Neural cell (in vitro differentiated cells): ENCODE data around the gene FAM163B. TPM values are rescaled to one million over a fixed set of nuclear protein-coding genes. Genes with fewer than 3 reads are reported as not detected.

Experiments used
- H2AFZ ChIP-seq: fragments of 200-600, 300-800 bp; sonication (generic), shearing (Covaris generic); 2 replicates; pipeline ENCODE4 v1.6.0; 2014; ENCODE audit warnings: low read depth, mild to moderate bottlenecking, antibody characterized with exemption, low read length, moderate library complexity
- H3F3A ChIP-seq: fragments of 200-600 bp; shearing (Covaris generic); 2 replicates; pipeline ENCODE4 v1.6.1; 2016; ENCODE audit warnings: mild to moderate bottlenecking, moderate library complexity, mixed read lengths, antibody characterized with exemption, low read length; ENCODE audit not compliant: insufficient read depth, poor library complexity, severe bottlenecking
- H3K27ac ChIP-seq: fragments of 200-600, 300-800 bp; sonication (generic), shearing (Covaris generic); 2 replicates; pipeline ENCODE4 v1.5.1; 2014; ENCODE audit warnings: mild to moderate bottlenecking, low read length, moderate library complexity
- H3K27me3 ChIP-seq: fragments of 300-800, 200-600 bp; sonication (generic), shearing (Covaris generic); 2 replicates; pipeline ENCODE4 v1.6.0; 2014; ENCODE audit warnings: mild to moderate bottlenecking, low read depth, low read length, moderate library complexity; ENCODE audit not compliant: insufficient read depth
- H3K36me3 ChIP-seq: fragments of 300-800, 200-600 bp; sonication (generic), shearing (Covaris generic); 2 replicates; pipeline ENCODE4 v1.5.1; 2014; ENCODE audit warnings: mild to moderate bottlenecking, antibody characterized with exemption, low read length, moderate library complexity; ENCODE audit not compliant: insufficient read depth
- H3K4me2 ChIP-seq: fragments of 300-800, 200-600 bp; sonication (generic), shearing (Covaris generic); 2 replicates; pipeline ENCODE4 v1.6.0; 2014; ENCODE audit warnings: mild to moderate bottlenecking, low read length
- H3K4me3 ChIP-seq: fragments of 300-800, 200-600 bp; sonication (generic), shearing (Covaris generic); 2 replicates; pipeline ENCODE4 v1.5.1; 2014; ENCODE audit warnings: mild to moderate bottlenecking, low read length, moderate library complexity
- H3K79me2 ChIP-seq: fragments of 200-600 bp; shearing (Covaris generic); replicated peaks from 2 replicates; pipeline ENCODE4 v1.6.0; 2014; ENCODE audit warnings: mild to moderate bottlenecking, low read length, moderate library complexity; ENCODE audit not compliant: insufficient read depth
- H3K9ac ChIP-seq: fragments of 300-800, 200-600 bp; sonication (generic), shearing (Covaris generic); 2 replicates; pipeline ENCODE4 v1.6.1; 2016; ENCODE audit warnings: mild to moderate bottlenecking, low read length, mixed read lengths
- H3K9me2 ChIP-seq: fragments of 200-600 bp; shearing (Covaris generic); 2 replicates; pipeline ENCODE4 v1.6.1; 2016; ENCODE audit warnings: mild to moderate bottlenecking, low read length, mixed read lengths; ENCODE audit not compliant: insufficient read depth
- H3K9me3 ChIP-seq: fragments of 200-600, 300-800 bp; sonication (generic), shearing (Covaris generic); 2 replicates; pipeline ENCODE4 v1.6.1; 2016; ENCODE audit warnings: mild to moderate bottlenecking, mixed run types, low read length, moderate library complexity, mixed read lengths
- H4K20me1 ChIP-seq: fragments of 200-600 bp; shearing (Covaris generic); 2 replicates; pipeline ENCODE4 v1.6.1; 2016; ENCODE audit warnings: mild to moderate bottlenecking, mixed run types; ENCODE audit not compliant: insufficient read depth
- EP300 ChIP-seq: fragments of 450-650 bp; conservative IDR thresholded peaks from 2 replicates; pipeline ENCODE4 v1.6.1; 2014; ENCODE audit warnings: antibody characterized with exemption, mild to moderate bottlenecking, moderate library complexity; ENCODE audit not compliant: poor library complexity, severe bottlenecking
- EZH2 ChIP-seq: fragments of 200-600, 300-800 bp; shearing (Covaris generic), sonication (generic); IDR thresholded peaks from 2 replicates; pipeline ENCODE4 v1.6.1; 2014; ENCODE audit warnings: antibody characterized with exemption, low read length, borderline replicate concordance, mild to moderate bottlenecking; ENCODE audit not compliant: insufficient read depth, poor library complexity, severe bottlenecking
- MXI1 ChIP-seq: fragments of 450-650 bp; conservative IDR thresholded peaks from 2 replicates; pipeline ENCODE4 v1.6.1; 2014; ENCODE audit warnings: antibody characterized with exemption, mild to moderate bottlenecking; ENCODE audit not compliant: poor library complexity, severe bottlenecking
- POLR2AphosphoS5 ChIP-seq: IDR thresholded peaks from 2 replicates; pipeline ENCODE4 v1.6.1; 2012
- RAD21 ChIP-seq: fragments of 450-650 bp; conservative IDR thresholded peaks from 2 replicates; pipeline ENCODE4 v1.6.1; 2014; ENCODE audit warnings: antibody characterized with exemption, mild to moderate bottlenecking, moderate library complexity
- SMC3 ChIP-seq: fragments of 450-650 bp; conservative IDR thresholded peaks from 2 replicates; pipeline ENCODE4 v1.6.1; 2014; ENCODE audit warnings: antibody characterized with exemption, mild to moderate bottlenecking, moderate library complexity; ENCODE audit not compliant: poor library complexity
- TAF1 ChIP-seq: IDR thresholded peaks from 2 replicates; pipeline ENCODE4 v1.6.1; 2012; ENCODE audit warnings: low read depth
- polyA minus RNA-seq: library from RNA; depleted of rRNA, polyadenylated mRNA; stranded (reverse); fragments of >200 nt; gene quantifications from 2 replicates; pipeline ENCODE4 v1.2.3, GENCODE V29; 2014
- polyA plus RNA-seq: library from polyadenylated mRNA; depleted of rRNA; stranded (reverse); fragments of >200 nt; gene quantifications from 2 replicates; pipeline ENCODE4 v1.2.3, GENCODE V29; 2014
- TF ChIP-seq, protein P1 (sequence below): IDR thresholded peaks from 2 replicates; pipeline ENCODE4 v1.6.1; 2012; ENCODE audit warnings: borderline replicate concordance
- TF ChIP-seq, protein P2 (sequence below): fragments of 450-650 bp; IDR thresholded peaks from 2 replicates; pipeline ENCODE4 v1.5.1; 2014; ENCODE audit warnings: antibody characterized with exemption, mild to moderate bottlenecking, moderate library complexity; ENCODE audit not compliant: poor library complexity, severe bottlenecking

Gene FAM163B
- polyA plus RNA-seq = 1.5 and 2.7 TPM in 2 replicates
- polyA minus RNA-seq = 1.5 and 2.9 TPM in 2 replicates

DNA sequence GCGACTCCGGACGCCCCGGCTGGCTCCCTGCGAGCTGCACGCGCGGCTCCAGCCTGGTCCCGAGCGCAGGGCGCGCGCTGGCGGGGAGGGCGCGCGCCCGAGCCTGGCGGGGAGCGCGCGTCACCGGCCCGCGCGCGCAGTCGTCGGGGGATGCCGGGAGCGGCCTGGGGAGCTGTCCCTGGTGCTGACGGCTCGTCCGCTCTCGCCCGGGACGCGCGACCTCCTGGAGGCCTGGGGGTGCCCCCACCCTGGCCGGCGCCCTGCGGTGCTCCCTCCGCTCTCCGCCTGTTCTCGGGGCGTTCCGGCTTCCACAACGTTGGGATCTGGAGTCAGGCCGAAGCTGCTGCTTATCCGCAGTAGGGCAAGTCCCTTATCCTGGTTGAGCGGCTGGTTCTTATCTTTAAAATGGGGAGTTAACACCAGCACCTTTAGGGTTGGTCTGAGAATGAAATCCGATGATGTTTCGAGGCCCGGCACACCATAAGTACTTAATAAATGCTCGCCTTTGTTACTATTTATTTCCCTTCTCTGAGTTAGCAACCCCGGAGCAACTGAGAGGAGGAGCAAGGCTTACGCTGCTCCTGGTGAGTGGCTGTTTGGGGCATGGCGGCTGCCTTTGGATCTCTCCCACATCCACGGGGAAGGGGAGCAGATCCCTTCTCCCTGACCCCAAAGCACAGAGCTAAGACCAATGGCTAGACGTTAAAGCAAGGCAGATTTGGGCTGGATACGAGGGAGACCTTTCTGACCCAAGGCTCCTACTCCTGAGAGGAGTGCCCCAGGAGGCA, at the start of gene FAM163B:
FAM163B (minus strand) TSS at position 79 of the 788 bp plus-strand sequence. CDS start 29,166 bp downstream, outside the sequence.
- Histone ChIP-seq H3K27me3 (peaks cover 45% of the 10 kb centered on the region), H3K9ac (peak within 1 kb of the TSS; percentile 52), H3K4me2 (no peak within 1 kb of the TSS), H3K9me2 (no peaks in the 10 kb centered on the region), H3F3A (no peaks in the 10 kb centered on the region), H2AFZ (no peak within 1 kb of the TSS), H3K27ac (no peak within 1 kb of the TSS), H3K36me3 (no peaks in the 10 kb centered on the region), H3K4me3 (peak within 1 kb of the TSS; percentile 62), H4K20me1 (no peaks in the 10 kb centered on the region), H3K79me2 (no peaks in the 10 kb centered on the region), H3K9me3 (no peaks in the 10 kb centered on the region)
- TF ChIP-seq, protein P1, sequence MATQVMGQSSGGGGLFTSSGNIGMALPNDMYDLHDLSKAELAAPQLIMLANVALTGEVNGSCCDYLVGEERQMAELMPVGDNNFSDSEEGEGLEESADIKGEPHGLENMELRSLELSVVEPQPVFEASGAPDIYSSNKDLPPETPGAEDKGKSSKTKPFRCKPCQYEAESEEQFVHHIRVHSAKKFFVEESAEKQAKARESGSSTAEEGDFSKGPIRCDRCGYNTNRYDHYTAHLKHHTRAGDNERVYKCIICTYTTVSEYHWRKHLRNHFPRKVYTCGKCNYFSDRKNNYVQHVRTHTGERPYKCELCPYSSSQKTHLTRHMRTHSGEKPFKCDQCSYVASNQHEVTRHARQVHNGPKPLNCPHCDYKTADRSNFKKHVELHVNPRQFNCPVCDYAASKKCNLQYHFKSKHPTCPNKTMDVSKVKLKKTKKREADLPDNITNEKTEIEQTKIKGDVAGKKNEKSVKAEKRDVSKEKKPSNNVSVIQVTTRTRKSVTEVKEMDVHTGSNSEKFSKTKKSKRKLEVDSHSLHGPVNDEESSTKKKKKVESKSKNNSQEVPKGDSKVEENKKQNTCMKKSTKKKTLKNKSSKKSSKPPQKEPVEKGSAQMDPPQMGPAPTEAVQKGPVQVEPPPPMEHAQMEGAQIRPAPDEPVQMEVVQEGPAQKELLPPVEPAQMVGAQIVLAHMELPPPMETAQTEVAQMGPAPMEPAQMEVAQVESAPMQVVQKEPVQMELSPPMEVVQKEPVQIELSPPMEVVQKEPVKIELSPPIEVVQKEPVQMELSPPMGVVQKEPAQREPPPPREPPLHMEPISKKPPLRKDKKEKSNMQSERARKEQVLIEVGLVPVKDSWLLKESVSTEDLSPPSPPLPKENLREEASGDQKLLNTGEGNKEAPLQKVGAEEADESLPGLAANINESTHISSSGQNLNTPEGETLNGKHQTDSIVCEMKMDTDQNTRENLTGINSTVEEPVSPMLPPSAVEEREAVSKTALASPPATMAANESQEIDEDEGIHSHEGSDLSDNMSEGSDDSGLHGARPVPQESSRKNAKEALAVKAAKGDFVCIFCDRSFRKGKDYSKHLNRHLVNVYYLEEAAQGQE = peak; percentile 47
- TF ChIP-seq, protein P2, sequence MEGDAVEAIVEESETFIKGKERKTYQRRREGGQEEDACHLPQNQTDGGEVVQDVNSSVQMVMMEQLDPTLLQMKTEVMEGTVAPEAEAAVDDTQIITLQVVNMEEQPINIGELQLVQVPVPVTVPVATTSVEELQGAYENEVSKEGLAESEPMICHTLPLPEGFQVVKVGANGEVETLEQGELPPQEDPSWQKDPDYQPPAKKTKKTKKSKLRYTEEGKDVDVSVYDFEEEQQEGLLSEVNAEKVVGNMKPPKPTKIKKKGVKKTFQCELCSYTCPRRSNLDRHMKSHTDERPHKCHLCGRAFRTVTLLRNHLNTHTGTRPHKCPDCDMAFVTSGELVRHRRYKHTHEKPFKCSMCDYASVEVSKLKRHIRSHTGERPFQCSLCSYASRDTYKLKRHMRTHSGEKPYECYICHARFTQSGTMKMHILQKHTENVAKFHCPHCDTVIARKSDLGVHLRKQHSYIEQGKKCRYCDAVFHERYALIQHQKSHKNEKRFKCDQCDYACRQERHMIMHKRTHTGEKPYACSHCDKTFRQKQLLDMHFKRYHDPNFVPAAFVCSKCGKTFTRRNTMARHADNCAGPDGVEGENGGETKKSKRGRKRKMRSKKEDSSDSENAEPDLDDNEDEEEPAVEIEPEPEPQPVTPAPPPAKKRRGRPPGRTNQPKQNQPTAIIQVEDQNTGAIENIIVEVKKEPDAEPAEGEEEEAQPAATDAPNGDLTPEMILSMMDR = no peak
- peak; percentile 10 for TF ChIP-seq EP300

DNA sequence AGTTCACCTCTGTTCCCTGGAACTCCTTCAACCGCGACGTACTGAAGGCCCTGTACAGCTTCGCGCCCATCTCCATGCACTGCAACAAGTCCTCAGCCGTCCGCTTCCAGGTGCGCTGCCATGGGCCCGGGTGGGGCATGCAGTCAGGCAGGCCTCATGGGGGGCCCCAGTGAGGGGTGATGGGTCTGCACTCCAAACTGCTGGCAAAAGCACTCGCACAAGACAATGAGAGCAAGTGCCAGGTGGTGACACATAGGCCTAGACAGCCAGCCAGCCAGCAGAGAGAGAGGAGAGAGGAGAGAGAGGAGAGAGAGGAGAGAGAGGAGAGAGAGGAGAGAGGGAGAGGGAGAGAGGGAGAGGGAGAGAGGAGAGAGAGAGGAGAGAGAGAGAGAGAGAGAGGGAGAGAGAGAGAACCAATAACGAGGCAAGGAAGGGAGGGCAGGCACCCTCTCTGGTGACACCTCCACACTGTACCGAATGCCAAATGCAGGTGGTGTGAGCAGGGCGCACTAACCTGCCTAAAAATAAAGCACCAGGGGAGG, 48.0 kb upstream of the FAM163B start:
- TF ChIP-seq MXI1 (no peak), EP300 (no peak), EZH2 (no peak), POLR2AphosphoS5 (no peak), RAD21 (no peak), TAF1 (no peak), SMC3 (no peak)
- TF ChIP-seq, protein P1 = no peak
- TF ChIP-seq, protein P2 = no peak
- Histone ChIP-seq H3K9ac (no peak overlapping the region), H4K20me1 (no peaks in the 10 kb centered on the region), H3K4me2 (no peak overlapping the region), H2AFZ (no peak overlapping the region), H3K36me3 (no peaks in the 10 kb centered on the region), H3K9me3 (no peaks in the 10 kb centered on the region), H3K79me2 (no peaks in the 10 kb centered on the region), H3K27ac (no peak overlapping the region), H3F3A (no peaks in the 10 kb centered on the region), H3K4me3 (no peak overlapping the region), H3K9me2 (no peaks in the 10 kb centered on the region), H3K27me3 (no peaks in the 10 kb centered on the region)
